HG02943 (cell line): ENCODE measurements around the gene SMAD2.
"Not testable (repeated sequence)": the region's sequence is repeated elsewhere in the genome, so short reads cannot be mapped to it uniquely, and the experiment has no call there.

Source experiments
- ATAC-seq: cut with Tn5 transposase; IDR thresholded peaks from one replicate; pipeline ENCODE4 v1.9.1; 2021; ENCODE audit warnings: mild to moderate bottlenecking, low read depth, moderate library complexity; ENCODE audit not compliant: unreplicated experiment

SMAD2 gene

DNA sequence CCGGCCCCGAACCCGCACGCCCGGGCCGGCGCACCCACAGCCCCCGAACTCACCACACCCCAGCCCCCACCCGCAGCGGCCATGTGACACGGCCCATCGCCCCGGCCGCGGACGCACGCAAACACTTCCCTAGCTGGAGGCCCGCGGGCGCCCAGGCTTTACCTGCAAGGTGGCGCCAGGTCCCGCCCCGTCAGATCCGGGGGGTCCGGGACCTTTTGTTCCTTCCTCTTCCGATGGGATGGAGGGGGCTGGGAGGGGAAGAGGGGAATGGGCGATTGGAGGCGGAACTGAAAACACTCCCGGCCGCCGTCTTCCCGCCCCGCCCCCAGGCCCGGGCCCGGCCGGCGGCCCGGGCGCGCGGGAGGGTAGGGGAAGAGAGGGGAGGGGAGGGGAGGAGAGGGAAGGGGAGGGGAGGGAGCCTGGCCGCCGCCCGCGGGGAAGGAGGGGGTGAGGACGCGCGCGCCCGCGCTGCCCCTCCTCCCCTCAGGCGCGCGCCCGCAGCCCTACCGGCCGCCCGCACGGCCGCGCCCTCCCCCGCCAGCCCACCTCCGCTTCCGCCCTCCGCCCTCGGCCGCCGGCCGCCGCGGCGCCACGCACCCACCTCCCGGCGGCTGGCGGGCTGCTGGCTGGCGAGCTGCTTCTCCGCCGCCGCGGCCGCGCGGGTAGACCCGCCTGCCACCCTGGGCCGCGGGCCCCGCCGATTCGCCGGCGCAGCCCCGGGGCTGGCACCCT is at the start of gene SMAD2:
Gene SMAD2 (minus strand): TSS at position 461 of the 732 bp plus-strand sequence. CDS start 33,903 bp downstream, outside the sequence.
- peak; percentile 53 for ATAC-seq

- no peak for ATAC-seq
Measured at GRCh38 chr18:47979611-47980200, 49.2 kb upstream of the SMAD2 start.

DNA sequence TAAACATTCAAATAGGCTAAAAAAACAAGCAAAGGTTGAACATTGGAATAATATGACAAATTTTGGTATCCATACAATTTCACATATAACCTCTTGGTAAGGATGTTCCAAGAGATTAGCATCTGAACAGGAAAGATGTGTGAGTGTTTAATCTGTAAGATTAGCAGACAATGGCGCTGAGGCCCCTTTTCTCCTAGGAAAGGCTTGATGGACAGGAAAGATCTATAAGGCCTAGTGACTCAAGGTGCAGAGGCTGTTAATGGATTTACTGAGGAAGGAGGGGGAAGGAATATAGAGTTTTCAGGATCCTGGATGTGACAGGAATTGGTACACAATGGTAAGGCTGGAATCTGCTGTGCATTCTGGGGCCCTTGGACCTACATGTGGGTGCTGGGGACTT is 48.1 kb upstream of the SMAD2 start:
- ATAC-seq, result no peak

- ATAC-seq, result no peak
Measured at GRCh38 chr18:47978141-47978540, 47.7 kb upstream of the SMAD2 start.

DNA sequence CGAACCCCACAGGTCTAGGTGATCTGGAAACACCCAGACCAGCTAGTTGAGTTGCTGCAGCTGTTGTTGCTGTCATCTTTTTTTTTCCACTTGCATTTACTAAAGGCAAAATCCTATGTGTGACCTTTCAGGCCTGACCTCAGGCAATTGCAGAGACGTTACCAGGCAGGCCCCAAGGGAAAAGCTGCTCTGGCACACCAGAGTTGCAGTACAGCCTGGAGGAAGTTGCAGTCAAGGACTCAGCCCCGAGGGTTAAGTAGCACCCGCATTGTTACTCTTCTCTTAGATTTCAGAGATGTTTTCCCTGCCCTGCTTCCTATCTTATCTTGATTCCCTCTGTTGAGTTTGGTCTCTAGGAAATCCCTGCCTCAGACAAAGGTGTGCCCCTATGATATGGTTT is 45.2 kb upstream of the SMAD2 start:
- no peak for ATAC-seq

- ATAC-seq, result no peak
Measured at GRCh38 chr18:47975105-47975504, 44.6 kb upstream of the SMAD2 start.

GRCh38 chr18:47970664-47971531 is 40.4 kb upstream of the SMAD2 start:
- peak; percentile 77 for ATAC-seq

- no peak for ATAC-seq
Measured at GRCh38 chr18:47969816-47970215, 39.4 kb upstream of the SMAD2 start.

DNA sequence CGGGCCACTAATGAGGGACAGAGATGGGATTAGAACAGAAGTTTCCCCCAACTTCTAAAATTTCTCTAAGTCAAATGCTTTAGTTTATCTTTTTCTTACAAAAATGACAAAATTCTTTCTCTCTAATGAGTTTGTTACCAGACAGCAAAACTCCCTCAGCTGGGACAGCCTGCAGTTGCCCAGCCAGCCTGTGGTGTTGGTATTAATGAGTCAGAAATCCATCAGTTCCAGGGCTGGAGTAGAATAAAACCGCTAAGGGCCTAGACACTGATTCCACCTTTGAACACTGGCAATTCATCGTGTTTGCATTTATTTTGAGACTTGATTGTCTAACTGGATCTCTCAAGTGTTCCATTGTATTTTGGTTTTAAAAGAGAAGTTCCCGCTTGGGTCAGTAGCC is 38.3 kb upstream of the SMAD2 start:
- no peak for ATAC-seq

GRCh38 chr18:47968006-47968676 is 37.7 kb upstream of the SMAD2 start:
- ATAC-seq, result no peak

GRCh38 chr18:47964053-47964452 is 33.6 kb upstream of the SMAD2 start:
- ATAC-seq, result no peak

DNA sequence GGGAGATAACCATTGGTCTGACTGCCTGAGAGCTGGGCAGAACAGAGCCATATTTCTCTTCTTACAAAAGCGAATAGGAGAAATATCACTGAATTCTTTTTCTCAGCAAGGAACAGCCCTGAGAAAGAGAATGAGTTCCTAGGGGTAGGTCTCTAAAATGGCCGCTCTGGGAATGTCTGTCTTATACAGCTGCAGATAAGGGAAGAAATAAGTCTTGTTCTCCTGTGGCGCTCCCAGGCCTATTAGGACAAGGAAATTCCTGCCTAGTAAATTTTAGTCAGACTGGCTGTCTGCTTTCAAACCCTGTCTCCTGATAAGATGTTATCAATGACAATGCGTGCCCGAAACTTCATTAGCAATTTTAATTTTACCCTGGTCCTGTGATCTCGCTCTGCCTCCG is 30.5 kb upstream of the SMAD2 start:
- not testable (repeated sequence) for ATAC-seq

DNA sequence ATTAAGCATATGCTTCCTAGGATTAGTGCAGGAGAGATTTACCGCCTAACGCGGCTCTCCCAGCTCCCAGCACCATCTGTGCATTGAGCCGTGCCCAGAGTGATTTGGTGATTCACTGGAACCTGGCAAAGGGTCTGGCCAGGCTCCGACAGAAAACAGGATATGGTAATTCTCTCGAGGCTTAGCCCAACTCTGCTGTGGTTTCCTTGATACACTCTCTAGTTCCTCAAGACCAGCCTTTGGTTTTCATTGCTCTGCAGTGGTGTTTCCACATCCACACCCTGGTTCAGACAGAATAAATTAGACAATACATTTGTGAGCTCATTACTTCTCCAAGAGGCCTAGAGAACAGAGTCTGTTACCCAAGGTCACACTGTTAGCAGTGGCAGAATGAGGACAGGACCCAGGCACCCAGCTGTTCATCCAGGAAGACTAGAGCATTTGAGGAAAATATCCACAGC is 23.0 kb upstream of the SMAD2 start:
- ATAC-seq, result peak; percentile 89

DNA sequence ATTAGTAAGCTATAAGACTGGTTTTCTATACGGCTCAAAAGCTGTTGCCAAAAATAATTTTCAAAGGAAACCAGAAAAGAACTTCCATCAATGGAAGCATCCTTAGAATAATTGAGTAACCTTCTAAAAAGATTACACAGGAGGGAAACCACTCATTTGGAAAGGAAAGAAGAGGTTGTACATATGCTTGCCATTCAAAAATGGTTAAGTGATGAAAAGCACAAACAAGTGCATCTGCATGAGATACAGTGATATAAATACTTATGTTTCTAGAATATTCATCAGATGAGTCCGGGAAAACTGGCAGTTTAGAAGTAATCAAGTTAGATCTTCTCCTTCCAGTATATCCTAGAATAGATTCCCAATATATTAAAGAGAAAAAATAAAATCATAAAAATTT is 20.1 kb upstream of the SMAD2 start:
- no peak for ATAC-seq

- ATAC-seq, result no peak
Measured at GRCh38 chr18:47949202-47949601, 18.7 kb upstream of the SMAD2 start.

GRCh38 chr18:47946889-47947288 is 16.4 kb upstream of the SMAD2 start:
- ATAC-seq, result no peak

DNA sequence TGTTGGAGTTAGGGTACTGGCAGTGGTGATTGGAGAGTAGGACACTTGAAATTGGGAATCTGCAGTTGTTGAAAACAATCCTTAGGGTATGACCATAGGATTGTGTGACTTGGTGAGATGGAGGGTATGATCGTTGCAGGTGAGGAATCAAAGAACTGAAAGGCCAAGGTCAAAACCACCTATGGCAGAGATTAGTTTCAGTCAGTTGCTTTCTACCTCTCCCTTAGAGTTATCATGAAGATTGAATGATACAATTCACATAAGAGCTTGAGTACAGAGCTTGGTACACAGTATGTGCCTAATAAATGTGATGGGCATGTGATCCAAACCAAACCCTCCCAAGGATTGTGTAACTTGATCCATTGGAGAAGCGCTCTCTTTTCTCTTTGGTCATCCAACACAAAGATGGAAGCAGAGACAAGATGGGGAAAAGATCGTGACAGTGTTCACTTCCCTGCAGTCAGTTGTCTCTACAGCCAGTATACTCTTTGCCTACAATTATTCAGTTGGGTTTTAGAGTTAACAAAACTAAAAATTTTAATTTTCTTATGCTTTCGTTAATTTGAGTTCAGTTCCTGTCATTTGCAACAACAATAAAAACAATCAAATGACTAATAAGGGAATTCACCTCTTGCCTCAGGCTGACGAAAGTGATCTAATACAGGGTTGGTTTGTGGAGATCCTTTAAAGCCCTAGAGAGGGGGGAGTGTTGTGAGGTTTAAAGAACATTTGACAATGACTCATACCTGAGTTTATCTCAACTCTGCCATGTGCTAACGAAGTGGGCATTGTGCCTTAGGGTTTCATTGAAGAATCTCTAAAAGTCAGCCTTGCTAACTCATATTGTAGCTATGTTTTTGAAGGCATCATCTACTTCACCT is 14.8 kb upstream of the SMAD2 start:
- ATAC-seq, result no peak

GRCh38 chr18:47936952-47937351 is 6.5 kb upstream of the SMAD2 start:
- ATAC-seq, result no peak

DNA sequence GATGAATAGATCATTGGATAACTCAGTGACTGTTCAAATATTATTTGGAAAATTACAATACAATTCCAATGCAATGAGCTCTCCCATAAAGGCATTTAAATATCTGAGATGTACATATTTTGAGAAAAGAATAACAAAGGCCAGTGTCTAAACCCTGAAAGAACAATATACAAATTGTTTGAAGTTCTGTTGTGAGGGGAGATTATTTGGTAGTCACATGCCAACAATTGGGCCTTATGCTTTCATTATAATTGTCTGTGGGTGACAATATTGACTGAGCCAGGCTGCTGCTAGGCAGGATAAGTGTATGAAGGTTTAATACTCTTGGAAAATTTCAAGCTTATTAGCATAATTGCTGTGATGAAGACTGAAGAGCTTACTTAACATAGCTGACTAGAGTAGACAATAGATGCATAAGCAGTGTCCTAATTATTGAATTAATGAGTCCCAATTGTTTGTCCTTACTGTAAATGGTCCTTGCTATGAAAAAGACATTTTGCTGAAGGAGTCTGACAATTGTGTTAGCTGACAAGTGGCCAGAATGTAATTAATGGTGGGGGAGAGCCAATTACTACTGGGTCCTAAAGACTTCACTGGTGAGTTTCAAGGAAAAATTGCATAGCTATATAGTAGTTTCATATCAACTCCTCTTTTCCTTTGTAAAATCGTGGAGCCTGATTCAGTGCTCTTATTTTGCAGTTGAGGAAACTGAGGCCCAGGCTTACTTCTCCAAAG is 5.0 kb upstream of the SMAD2 start:
- ATAC-seq, result no peak
